Testis (tissue), 3 donors: ENCODE measurements around the gene FLT1. TPM values are rescaled to one million over a fixed set of nuclear protein-coding genes. Genes with fewer than 3 reads are reported as not detected.

Source experiments
- DNase-seq: peaks from one replicate; pipeline ENCODE4 v3.0.0-alpha.2; 2019
- H3K27ac ChIP-seq, 2 donors: fragments of 200-600 bp; sonication (generic); one replicate each; pipeline ENCODE4 v1.5.1; 2019
- H3K27me3 ChIP-seq: fragments of 200-600 bp; sonication (generic); one replicate; pipeline ENCODE4 v1.5.1; 2019
- H3K36me3 ChIP-seq: fragments of 200-600 bp; sonication (generic); one replicate; pipeline ENCODE4 v1.5.1; 2017; ENCODE audit warnings: low read depth; ENCODE audit errors: missing control alignments
- H3K4me1 ChIP-seq: fragments of 200-600 bp; sonication (generic); one replicate; pipeline ENCODE4 v1.5.1; 2019
- H3K4me3 ChIP-seq, 2 donors: fragments of 200-600 bp; sonication (generic); one replicate each; pipeline ENCODE4 v1.5.1; 2017 to 2019
- H3K9me3 ChIP-seq: fragments of 200-600 bp; sonication (generic); one replicate; pipeline ENCODE4 v1.5.1; 2017
- CTCF ChIP-seq, 3 experiments: fragments of 450-650 bp in 2 of 3; fragments of 200-600 bp in 1 of 3; sonication (generic) in 1 of 3; IDR thresholded peaks; one replicate each; pipeline ENCODE4 v1.5.1; 2016 to 2019; ENCODE audit warnings: antibody characterized with exemption in 3 of 3, mild to moderate bottlenecking in 2 of 3, moderate library complexity in 1 of 3
- POLR2A ChIP-seq: fragments of 450-650 bp; IDR thresholded peaks from one replicate; pipeline ENCODE4 v1.6.1; 2017; ENCODE audit warnings: antibody characterized with exemption, mild to moderate bottlenecking, moderate library complexity
- WGBS, 2 donors: methylation state at CpG; one replicate each; pipeline ENCODE4 v1.1.5; 2018; 5-methylcytosine and 5-hydroxymethylcytosine counted together
- intact Hi-C: fragments of 100-400 bp; cut with DNase I; formaldehyde crosslinking; loops from one replicate; pipeline ENCODE4 v1.15.1; 2023; ENCODE audit warnings: low total_unique reads
- polyA plus RNA-seq: library from polyadenylated mRNA; stranded (reverse); fragments of 350-450 nt; fragmentation: Illumina TruSeq; extraction: RNeasy Lipid Tissue Mini Kit (QIAGEN cat#74804); gene quantifications from one replicate; pipeline ENCODE4 v1.2.3, GENCODE V29; 2014; ENCODE audit warnings: low read depth, low replicate concordance; ENCODE audit not compliant: insufficient read depth
- total RNA-seq, 2 donors: library from RNA; depleted of rRNA; stranded (reverse); fragments of >200 nt; gene quantifications; one replicate each; pipeline ENCODE4 v1.2.3, GENCODE V29; 2016

FLT1 gene
- total and polyA plus RNA-seq, 3 donors from 2014 or later: 26.6 to 48.1 (median 47.4) TPM

GRCh38 chr13:28349371-28349770, 145.6 kb downstream of the FLT1 start:
- Histone ChIP-seq H3K27me3 (no peaks in the 10 kb centered on the region), H3K27ac (no peak overlapping the region), H3K36me3 (no peaks in the 10 kb centered on the region), H3K9me3 (no peaks in the 10 kb centered on the region), H3K4me3 (no peak overlapping the region), H3K4me1 (no peaks in the 10 kb centered on the region)
- 77 to 82% methylated on average over 6 of the region's 6 CpGs for WGBS, 2 donors
- TF ChIP-seq CTCF (IDR thresholded peaks at IDR 0.05): no peak
- no peak for TF ChIP-seq POLR2A
- intact Hi-C loops: no loop called here
- no peak for DNase-seq

GRCh38 chr13:28347456-28348371, 147.2 kb downstream of the FLT1 start:
- Histone ChIP-seq H3K36me3 (no peaks in the 10 kb centered on the region), H3K27ac (no peak overlapping the region), H3K4me3 (no peak overlapping the region), H3K27me3 (no peaks in the 10 kb centered on the region), H3K4me1 (no peaks in the 10 kb centered on the region), H3K9me3 (no peaks in the 10 kb centered on the region)
- WGBS, 2 donors: 90 to 96% methylated on average over 5 of the region's 5 CpGs
- no peak for DNase-seq
- intact Hi-C loops: no loop called here
- no peak for TF ChIP-seq POLR2A
- no peak for TF ChIP-seq CTCF (IDR thresholded peaks at IDR 0.05)

GRCh38 chr13:28346154-28346553, 148.8 kb downstream of the FLT1 start:
- H3K27me3 ChIP-seq: no peaks in the 10 kb centered on the region
- no peak for DNase-seq

GRCh38 chr13:28344163-28344562, 150.8 kb downstream of the FLT1 start:
- intact Hi-C loops: no loop called here
- Histone ChIP-seq H3K4me1 (no peaks in the 10 kb centered on the region), H3K27me3 (no peaks in the 10 kb centered on the region), H3K36me3 (no peaks in the 10 kb centered on the region), H3K9me3 (no peaks in the 10 kb centered on the region), H3K27ac (no peak overlapping the region), H3K4me3 (no peak overlapping the region)
- no peak for DNase-seq
- TF ChIP-seq POLR2A (no peak), CTCF (IDR thresholded peaks at IDR 0.05) (no peak)
- 66 to 70% methylated on average over 3 of the region's 3 CpGs for WGBS, 2 donors

More at GRCh38 chr13:28346154-28346553, 148.8 kb downstream of the FLT1 start:
- no peaks in the 10 kb centered on the region for H3K36me3 ChIP-seq
- WGBS, 2 donors: 100% methylated on average over 2 of the region's 2 CpGs
- intact Hi-C loops: no loop called here
- H3K4me1 ChIP-seq: no peaks in the 10 kb centered on the region
- no peak overlapping the region for H3K4me3 ChIP-seq
- H3K9me3 ChIP-seq: no peaks in the 10 kb centered on the region
- TF ChIP-seq CTCF (IDR thresholded peaks at IDR 0.05) (no peak), POLR2A (no peak)
- no peak overlapping the region for H3K27ac ChIP-seq
